Medulla oblongata (tissue), 1 donor: ENCODE measurements around the gene NMU.
"Not testable (repeated sequence)": the region's sequence is repeated elsewhere in the genome, so short reads cannot be mapped to it uniquely, and the experiment has no call there.

Experiments used
- DNase-seq: peaks from one replicate; pipeline ENCODE4 v3.0.0-alpha.2; 2015; ENCODE audit errors: extremely low spot score

Gene NMU

GRCh38 chr4:55560096-55560495 lies 76.0 kb downstream of the NMU start:
- no peak for DNase-seq

- DNase-seq, result peak; percentile 52
Observed at GRCh38 chr4:55554453-55555030, 81.6 kb downstream of the NMU start.

- peak; percentile 31 for DNase-seq
Observed at GRCh38 chr4:55553441-55554201, 82.5 kb downstream of the NMU start.

GRCh38 chr4:55551964-55552363 lies 84.1 kb downstream of the NMU start:
- not testable (repeated sequence) for DNase-seq

- no peak for DNase-seq
Observed at GRCh38 chr4:55549888-55550287, 86.2 kb downstream of the NMU start.

- no peak for DNase-seq
Observed at GRCh38 chr4:55547918-55548317, 88.2 kb downstream of the NMU start.

- peak; percentile 69 for DNase-seq
Observed at GRCh38 chr4:55547466-55547770, 88.7 kb downstream of the NMU start.

DNA sequence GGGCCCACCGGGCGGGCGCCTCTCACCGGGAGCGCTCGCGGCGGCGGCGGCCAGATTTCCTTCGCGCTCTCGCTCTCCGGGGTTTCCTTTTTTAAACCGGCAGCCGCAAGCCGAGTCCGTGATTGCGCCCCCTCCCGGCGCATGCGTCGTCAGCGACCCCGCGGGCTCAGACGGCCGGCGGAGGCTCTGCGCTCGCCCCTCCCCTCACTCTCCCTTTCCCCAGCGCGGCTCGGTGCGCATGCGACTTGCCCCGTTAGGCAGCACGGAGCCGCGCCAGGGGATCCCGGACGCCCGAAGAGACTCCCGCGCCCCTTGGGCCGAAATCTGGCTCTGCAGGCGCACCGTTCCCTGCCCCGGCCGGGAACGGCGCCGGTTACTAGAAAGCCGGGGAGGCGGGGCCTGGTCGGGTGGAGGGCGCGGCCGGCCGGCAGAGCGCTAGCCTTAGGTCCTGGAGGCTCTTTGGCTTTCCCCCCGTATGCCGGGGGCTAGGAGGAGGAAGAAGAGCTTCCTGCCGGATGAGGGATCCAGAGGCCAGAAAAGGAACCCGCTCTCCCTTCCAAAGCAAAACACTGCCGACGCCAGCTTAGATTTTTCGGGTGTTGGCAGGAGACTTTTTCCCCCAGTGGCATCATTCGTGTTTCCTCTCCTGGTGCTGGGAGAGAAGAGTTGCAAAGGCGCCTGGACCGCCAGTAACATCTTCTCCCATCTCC lies 89.2 kb downstream of the NMU start, which contains the start of gene CLOCK:
Gene CLOCK, minus strand, starts transcription at position 154 of the 710 bp plus-strand sequence. CDS start 64,124 bp downstream, outside the sequence.
- DNase-seq, result peak; percentile 89

- no peak for DNase-seq
Observed at GRCh38 chr4:55546506-55546755, 89.7 kb downstream of the NMU start.

DNA sequence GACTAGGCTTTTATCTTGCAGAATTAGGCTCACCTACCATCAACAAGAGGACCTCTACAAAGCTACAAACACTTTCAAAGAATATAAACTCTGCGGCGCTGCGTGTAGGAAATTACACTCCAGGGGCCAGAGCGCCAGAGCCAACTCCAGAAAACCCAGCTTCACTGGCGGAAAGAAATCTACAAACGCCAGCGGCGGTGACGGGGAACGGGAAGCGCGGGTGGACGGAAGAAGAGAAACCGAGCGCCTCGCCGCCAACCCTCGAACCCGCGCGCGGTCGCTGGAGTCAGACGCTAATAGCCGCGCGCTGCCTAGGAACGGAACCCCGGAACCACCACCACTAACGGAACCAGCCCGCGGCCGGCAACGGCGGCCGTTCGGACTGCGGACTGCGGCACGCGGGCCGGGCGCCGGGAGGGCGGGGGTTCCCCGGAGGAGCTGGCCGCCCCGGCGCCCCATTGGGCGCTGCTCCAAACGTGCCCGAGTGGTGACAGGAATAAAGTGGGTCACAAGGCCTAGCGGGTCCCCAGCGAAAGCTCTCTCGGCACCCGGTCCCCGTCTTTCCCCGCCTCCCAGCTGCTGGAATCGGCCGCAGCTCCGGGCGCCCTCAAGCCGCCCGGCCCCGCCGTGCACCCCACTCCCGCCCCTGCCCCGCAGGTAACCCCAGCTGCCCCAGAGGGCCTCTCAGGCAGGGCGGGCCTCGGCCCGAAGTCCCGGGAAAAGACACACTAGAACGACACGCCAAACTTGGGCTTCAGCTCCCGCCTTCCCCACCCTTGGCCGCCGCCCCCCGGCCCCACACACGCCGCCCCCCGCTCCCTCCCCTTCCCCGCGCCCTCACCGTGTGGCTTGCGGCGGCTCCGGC lies 90.2 kb downstream of the NMU start:
- peak; percentile 82 for DNase-seq
